Mucosa of stomach (tissue), 1 donor: ENCODE results near the gene MTHFS.

Experiments used
- H3K27me3 ChIP-seq: one replicate; pipeline ENCODE4 v1.7.0; 2013; ENCODE audit warnings: mild to moderate bottlenecking, low read length; ENCODE audit not compliant: control insufficient read depth, insufficient read depth
- H3K36me3 ChIP-seq: one replicate; pipeline ENCODE4 v1.7.0; 2013; ENCODE audit warnings: low read length; ENCODE audit not compliant: control insufficient read depth, insufficient read depth
- H3K4me1 ChIP-seq: one replicate; pipeline ENCODE4 v1.7.0; 2013; ENCODE audit warnings: mild to moderate bottlenecking, low read length; ENCODE audit not compliant: control insufficient read depth, insufficient read depth
- H3K4me3 ChIP-seq: one replicate; pipeline ENCODE4 v1.7.0; 2013; ENCODE audit warnings: low read length
- H3K9ac ChIP-seq: one replicate; pipeline ENCODE4 v1.7.0; 2013; ENCODE audit warnings: mild to moderate bottlenecking, low read length, moderate library complexity
- H3K9me3 ChIP-seq: one replicate; pipeline ENCODE4 v1.7.0; 2013; ENCODE audit warnings: mild to moderate bottlenecking, low read length, moderate library complexity; ENCODE audit not compliant: control insufficient read depth
- donor health status: Pancreatic carcinoma.

MTHFS gene

DNA sequence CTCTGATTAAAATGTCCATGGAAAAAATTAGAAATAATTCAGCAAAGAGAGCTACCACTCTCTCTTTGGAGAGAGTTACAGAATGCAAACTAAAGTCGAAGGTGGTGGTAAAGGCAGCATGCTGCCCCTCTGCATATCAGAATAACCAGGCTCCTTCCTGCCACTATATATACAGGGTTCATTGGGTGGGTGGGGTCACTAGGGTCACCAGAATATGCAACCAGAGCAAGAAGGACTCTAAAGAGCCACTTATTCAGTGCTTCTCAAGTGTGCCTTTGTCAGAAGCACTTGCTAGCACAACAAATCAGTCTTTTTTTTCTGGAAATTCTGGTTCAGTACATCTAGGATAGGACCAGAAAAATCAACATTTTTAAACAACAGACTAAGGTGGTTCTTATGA, 70.0 kb downstream of the MTHFS start:
- Histone ChIP-seq H3K9me3 (no peaks in the 10 kb centered on the region), H3K9ac (no peak overlapping the region), H3K4me1 (no peaks in the 10 kb centered on the region), H3K4me3 (no peak overlapping the region), H3K36me3 (no peaks in the 10 kb centered on the region), H3K27me3 (no peaks in the 10 kb centered on the region)

- no peaks in the 10 kb centered on the region for H3K36me3 ChIP-seq
- no peaks in the 10 kb centered on the region for H3K27me3 ChIP-seq
- H3K4me1 ChIP-seq: no peaks in the 10 kb centered on the region
- no peaks in the 10 kb centered on the region for H3K9me3 ChIP-seq
- H3K4me3 ChIP-seq: no peak overlapping the region
- H3K9ac ChIP-seq: no peak overlapping the region
These were observed 72.6 kb downstream of the MTHFS start for GRCh38 chr15:79824136-79824701.

- no peaks in the 10 kb centered on the region for H3K9me3 ChIP-seq
- H3K9ac ChIP-seq: no peak overlapping the region
- no peaks in the 10 kb centered on the region for H3K4me1 ChIP-seq
- no peaks in the 10 kb centered on the region for H3K27me3 ChIP-seq
- H3K4me3 ChIP-seq: no peak overlapping the region
- no peaks in the 10 kb centered on the region for H3K36me3 ChIP-seq
These were observed 76.0 kb downstream of the MTHFS start for GRCh38 chr15:79820820-79821219.

- Histone ChIP-seq H3K9me3 (no peaks in the 10 kb centered on the region), H3K36me3 (no peaks in the 10 kb centered on the region), H3K9ac (no peak overlapping the region)
These were observed 76.6 kb downstream of the MTHFS start for GRCh38 chr15:79820176-79820575.

DNA sequence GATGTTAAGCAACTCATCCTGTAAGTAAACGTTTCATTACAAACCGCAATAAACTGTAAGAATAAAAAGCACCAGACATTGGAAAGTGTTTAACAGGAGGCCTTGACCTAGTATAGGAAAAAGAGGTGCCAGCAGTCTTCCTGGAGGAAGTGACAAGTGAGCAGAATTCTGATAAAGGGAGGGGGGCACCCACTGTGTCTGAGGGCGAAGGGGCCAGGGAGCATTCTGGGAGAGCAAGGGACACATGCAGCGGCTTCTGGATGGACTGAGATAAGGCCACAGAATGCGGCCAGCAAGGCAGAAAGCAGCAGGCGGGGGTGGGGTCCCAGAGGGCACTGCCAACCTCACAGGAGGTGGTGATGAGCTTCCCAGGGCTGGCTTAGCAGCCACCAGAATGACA, 80.2 kb downstream of the MTHFS start:
- no peak overlapping the region for H3K9ac ChIP-seq
- H3K4me3 ChIP-seq: no peak overlapping the region
- no peaks in the 10 kb centered on the region for H3K36me3 ChIP-seq
- H3K4me1 ChIP-seq: peaks cover 9% of the 10 kb centered on the region
- H3K27me3 ChIP-seq: no peaks in the 10 kb centered on the region
- no peaks in the 10 kb centered on the region for H3K9me3 ChIP-seq

More at GRCh38 chr15:79820176-79820575, 76.6 kb downstream of the MTHFS start:
- Histone ChIP-seq H3K27me3 (no peaks in the 10 kb centered on the region), H3K4me3 (no peak overlapping the region), H3K4me1 (no peaks in the 10 kb centered on the region)

DNA sequence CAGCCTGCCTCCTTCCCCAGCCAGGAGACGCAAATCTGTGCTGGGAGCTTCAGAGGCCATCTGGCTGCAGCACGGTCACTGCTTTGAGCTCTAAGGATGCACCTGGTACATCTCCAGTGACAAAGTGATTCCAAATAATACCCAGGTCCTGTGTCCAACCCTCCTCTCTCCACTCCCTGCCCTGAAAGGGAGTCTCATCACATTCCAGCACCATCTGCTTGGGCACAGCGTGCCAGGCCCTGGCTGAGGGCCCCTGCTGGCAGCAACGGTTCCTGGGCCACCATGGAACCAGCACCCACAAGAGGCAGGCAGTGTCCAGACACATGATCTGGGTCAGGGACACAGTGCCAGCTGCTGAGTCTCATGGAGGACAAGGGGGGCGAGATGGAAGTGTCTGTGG, 81.3 kb downstream of the MTHFS start:
- H3K9me3 ChIP-seq: no peaks in the 10 kb centered on the region
- peaks cover 14% of the 10 kb centered on the region for H3K4me1 ChIP-seq
- H3K27me3 ChIP-seq: no peaks in the 10 kb centered on the region
- H3K9ac ChIP-seq: no peak overlapping the region
- H3K36me3 ChIP-seq: no peaks in the 10 kb centered on the region
- H3K4me3 ChIP-seq: no peak overlapping the region

DNA sequence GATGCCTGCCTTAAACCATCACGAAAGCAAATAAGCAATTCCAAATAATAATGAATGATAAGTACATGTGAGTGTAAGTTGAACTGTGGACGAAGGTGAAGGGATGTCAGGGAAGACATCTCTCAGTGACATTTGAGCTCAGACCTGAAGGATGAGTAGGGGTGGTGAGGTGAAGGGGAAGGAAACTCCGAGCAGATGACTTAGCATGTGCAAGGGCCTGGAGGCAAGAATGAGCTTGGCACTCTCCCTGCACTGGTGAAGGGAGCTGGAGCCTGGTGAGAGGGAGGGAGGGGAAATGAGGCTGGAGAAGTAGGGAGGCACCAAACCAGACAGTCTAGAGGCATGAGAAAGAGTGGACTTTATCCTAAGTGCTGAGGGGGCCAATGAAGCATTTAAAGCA, 84.3 kb downstream of the MTHFS start:
- Histone ChIP-seq H3K4me3 (no peak overlapping the region), H3K9me3 (no peaks in the 10 kb centered on the region), H3K4me1 (peaks cover 14% of the 10 kb centered on the region), H3K27me3 (no peaks in the 10 kb centered on the region), H3K9ac (no peak overlapping the region), H3K36me3 (no peaks in the 10 kb centered on the region)

DNA sequence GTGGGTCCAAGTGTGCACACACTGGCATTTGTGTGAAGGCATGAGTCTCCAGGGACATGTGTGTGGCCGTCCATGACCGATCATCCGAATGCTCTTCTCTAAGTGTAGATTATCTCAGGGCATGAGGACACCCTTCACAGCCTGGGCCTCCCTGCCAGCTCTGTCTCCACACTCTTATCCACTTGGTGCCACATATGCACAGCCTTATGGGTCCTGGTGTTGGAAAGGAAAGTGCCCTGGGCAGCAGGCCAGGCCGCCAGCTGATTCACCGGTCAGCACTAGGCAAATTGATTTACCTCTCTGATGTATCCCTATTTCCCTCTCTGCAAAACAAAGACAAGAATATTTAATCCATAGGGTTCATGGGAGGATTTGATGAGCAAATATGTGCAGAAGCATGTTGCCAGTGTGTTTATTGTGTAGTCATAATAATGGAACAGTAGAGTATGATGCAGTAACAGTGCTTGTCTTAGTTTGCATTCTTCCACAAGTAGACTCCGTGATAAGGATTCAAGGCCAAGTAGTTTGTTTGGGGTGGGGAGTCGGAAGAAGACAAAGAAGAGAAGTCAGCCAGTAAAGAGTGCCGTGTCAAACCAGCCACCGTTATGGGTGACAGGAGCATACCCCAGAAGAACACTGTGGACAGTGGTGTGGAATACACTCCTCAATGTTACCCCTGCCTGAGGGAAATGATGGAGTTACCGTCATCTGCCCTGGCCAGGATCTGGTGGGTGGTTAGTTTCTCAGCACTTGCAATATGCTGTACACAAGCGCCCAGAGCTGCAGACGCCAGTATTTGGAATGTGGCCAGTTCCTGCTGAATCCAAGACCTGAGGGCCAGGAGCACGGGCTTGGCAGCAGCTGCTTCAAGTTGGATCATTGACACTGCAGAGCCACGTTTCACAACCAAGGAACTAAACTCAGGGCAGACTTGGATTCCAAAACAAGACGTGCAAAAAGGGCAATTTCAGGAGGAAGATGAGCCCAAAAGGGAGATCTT, 85.1 kb downstream of the MTHFS start:
- Histone ChIP-seq H3K4me1 (peaks cover 14% of the 10 kb centered on the region), H3K4me3 (no peak overlapping the region), H3K27me3 (no peaks in the 10 kb centered on the region), H3K9ac (no peak overlapping the region), H3K9me3 (no peaks in the 10 kb centered on the region), H3K36me3 (no peaks in the 10 kb centered on the region)

GRCh38 chr15:79804838-79805237, 92.0 kb downstream of the MTHFS start:
- no peaks in the 10 kb centered on the region for H3K36me3 ChIP-seq
- no peaks in the 10 kb centered on the region for H3K4me1 ChIP-seq
- H3K9ac ChIP-seq: no peak overlapping the region
- no peaks in the 10 kb centered on the region for H3K27me3 ChIP-seq
- no peaks in the 10 kb centered on the region for H3K9me3 ChIP-seq
- no peak overlapping the region for H3K4me3 ChIP-seq

GRCh38 chr15:79798311-79798710, 98.5 kb downstream of the MTHFS start:
- no peaks in the 10 kb centered on the region for H3K36me3 ChIP-seq
- H3K27me3 ChIP-seq: no peaks in the 10 kb centered on the region
- H3K9ac ChIP-seq: no peak overlapping the region
- no peaks in the 10 kb centered on the region for H3K9me3 ChIP-seq
- no peak overlapping the region for H3K4me3 ChIP-seq
- H3K4me1 ChIP-seq: no peaks in the 10 kb centered on the region
